Measurements from ENCODE around the gene CRYGS.

- TF ChIP-seq, protein P1, sequence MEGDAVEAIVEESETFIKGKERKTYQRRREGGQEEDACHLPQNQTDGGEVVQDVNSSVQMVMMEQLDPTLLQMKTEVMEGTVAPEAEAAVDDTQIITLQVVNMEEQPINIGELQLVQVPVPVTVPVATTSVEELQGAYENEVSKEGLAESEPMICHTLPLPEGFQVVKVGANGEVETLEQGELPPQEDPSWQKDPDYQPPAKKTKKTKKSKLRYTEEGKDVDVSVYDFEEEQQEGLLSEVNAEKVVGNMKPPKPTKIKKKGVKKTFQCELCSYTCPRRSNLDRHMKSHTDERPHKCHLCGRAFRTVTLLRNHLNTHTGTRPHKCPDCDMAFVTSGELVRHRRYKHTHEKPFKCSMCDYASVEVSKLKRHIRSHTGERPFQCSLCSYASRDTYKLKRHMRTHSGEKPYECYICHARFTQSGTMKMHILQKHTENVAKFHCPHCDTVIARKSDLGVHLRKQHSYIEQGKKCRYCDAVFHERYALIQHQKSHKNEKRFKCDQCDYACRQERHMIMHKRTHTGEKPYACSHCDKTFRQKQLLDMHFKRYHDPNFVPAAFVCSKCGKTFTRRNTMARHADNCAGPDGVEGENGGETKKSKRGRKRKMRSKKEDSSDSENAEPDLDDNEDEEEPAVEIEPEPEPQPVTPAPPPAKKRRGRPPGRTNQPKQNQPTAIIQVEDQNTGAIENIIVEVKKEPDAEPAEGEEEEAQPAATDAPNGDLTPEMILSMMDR (IDR thresholded peaks at IDR 0.05; ENCODE audit: low read depth, low read length): no peak
- no peak for TF ChIP-seq EZH2phosphoT487 (IDR thresholded peaks at IDR 0.05; ENCODE audit: low read depth)
Observed at GRCh38 chr3:186506857-186507256, 37.3 kb downstream of the CRYGS start.

All from OCI-LY3 (cell line).